Ectodermal cell (in vitro differentiated cells): ENCODE data around the gene AGPAT3.
A peak's percentile ranks its signal among the peaks of the same experiment; 100 is the strongest.

Experiments
- H3K27ac ChIP-seq: 2 replicates; pipeline ENCODE4 v1.7.0; 2013; ENCODE audit warnings: mild to moderate bottlenecking, low read depth, low read length; ENCODE audit not compliant: insufficient read depth, poor library complexity, severe bottlenecking
- H3K27me3 ChIP-seq: 2 replicates; pipeline ENCODE4 v1.7.0; 2013; ENCODE audit warnings: mild to moderate bottlenecking, low read length; ENCODE audit not compliant: insufficient read depth, control insufficient read depth, poor library complexity, severe bottlenecking
- H3K36me3 ChIP-seq: one replicate; pipeline ENCODE4 v1.7.0; 2013; ENCODE audit warnings: low read length; ENCODE audit not compliant: control insufficient read depth, insufficient read depth
- H3K4me1 ChIP-seq: one replicate; pipeline ENCODE4 v1.7.0; 2013; ENCODE audit warnings: low read length; ENCODE audit not compliant: control insufficient read depth, insufficient read depth
- H3K4me3 ChIP-seq: 2 replicates; pipeline ENCODE4 v1.7.0; 2013; ENCODE audit warnings: low read depth, low read length, control low read depth; ENCODE audit not compliant: insufficient read depth
- H3K9me3 ChIP-seq: 2 replicates; pipeline ENCODE4 v1.7.0; 2013; ENCODE audit warnings: mild to moderate bottlenecking, low read length, moderate library complexity; ENCODE audit not compliant: control insufficient read depth
- WGBS, 2 experiments: methylation state at CpG; one replicate each; pipeline ENCODE4 v1.1.7; 2013; ENCODE audit warnings: missing lambda C conversion rate in 2 of 2; 5-methylcytosine and 5-hydroxymethylcytosine counted together

Gene AGPAT3

GRCh38 chr21:43984905-43985689, 120.1 kb downstream of the AGPAT3 start:
- Histone ChIP-seq H3K36me3 (no peaks in the 10 kb centered on the region), H3K4me1 (peaks cover 5% of the 10 kb centered on the region), H3K27me3 (no peaks in the 10 kb centered on the region), H3K9me3 (no peaks in the 10 kb centered on the region), H3K4me3 (no peak overlapping the region), H3K27ac (no peak overlapping the region)
- 92 to 94% methylated on average over 31 of the region's 31 CpGs for WGBS, 2 experiments

- Histone ChIP-seq H3K27me3 (no peaks in the 10 kb centered on the region), H3K36me3 (no peaks in the 10 kb centered on the region), H3K27ac (no peak overlapping the region), H3K4me3 (peak overlapping the region; percentile 1), H3K9me3 (no peaks in the 10 kb centered on the region), H3K4me1 (peaks cover 5% of the 10 kb centered on the region)
- WGBS, 2 experiments: 37 to 43% methylated on average over 22 of the region's 22 CpGs
Observed at GRCh38 chr21:43985690-43986251, 120.7 kb downstream of the AGPAT3 start.

- Histone ChIP-seq H3K36me3 (no peaks in the 10 kb centered on the region), H3K27ac (no peak overlapping the region), H3K27me3 (no peaks in the 10 kb centered on the region), H3K9me3 (no peaks in the 10 kb centered on the region), H3K4me1 (peaks cover 5% of the 10 kb centered on the region), H3K4me3 (no peak overlapping the region)
- WGBS, 2 experiments: 94% methylated on average over 21 to 22 of the region's 22 CpGs
Observed at GRCh38 chr21:43986544-43987451, 121.8 kb downstream of the AGPAT3 start.

GRCh38 chr21:43987509-43987908, 122.5 kb downstream of the AGPAT3 start:
- Histone ChIP-seq H3K4me1 (peaks cover 5% of the 10 kb centered on the region), H3K27me3 (no peaks in the 10 kb centered on the region), H3K4me3 (no peak overlapping the region), H3K9me3 (no peaks in the 10 kb centered on the region), H3K27ac (no peak overlapping the region), H3K36me3 (no peaks in the 10 kb centered on the region)
- 93% methylated on average over 6 of the region's 6 CpGs for WGBS, 2 experiments

- Histone ChIP-seq H3K4me1 (peaks cover 5% of the 10 kb centered on the region), H3K27me3 (no peaks in the 10 kb centered on the region), H3K27ac (no peak overlapping the region), H3K4me3 (no peak overlapping the region), H3K36me3 (no peaks in the 10 kb centered on the region), H3K9me3 (no peaks in the 10 kb centered on the region)
- 94 to 96% methylated on average over 9 of the region's 9 CpGs for WGBS, 2 experiments
Observed at GRCh38 chr21:43988016-43988415, 123.0 kb downstream of the AGPAT3 start.

GRCh38 chr21:43988506-43989230, 123.6 kb downstream of the AGPAT3 start:
- H3K27me3 ChIP-seq: no peaks in the 10 kb centered on the region
- WGBS, 2 experiments: 92 to 94% methylated on average over 23 of the region's 23 CpGs
- no peak overlapping the region for H3K27ac ChIP-seq
- H3K9me3 ChIP-seq: no peaks in the 10 kb centered on the region
- no peaks in the 10 kb centered on the region for H3K36me3 ChIP-seq
- H3K4me1 ChIP-seq: peaks cover 5% of the 10 kb centered on the region
- H3K4me3 ChIP-seq: no peak overlapping the region

- Histone ChIP-seq H3K4me1 (peaks cover 5% of the 10 kb centered on the region), H3K4me3 (no peak overlapping the region), H3K27me3 (no peaks in the 10 kb centered on the region), H3K9me3 (no peaks in the 10 kb centered on the region), H3K36me3 (no peaks in the 10 kb centered on the region), H3K27ac (no peak overlapping the region)
- WGBS, 2 experiments: 94 to 95% methylated on average over 6 to 7 of the region's 7 CpGs
Observed at GRCh38 chr21:43989401-43989800, 124.4 kb downstream of the AGPAT3 start.

- H3K27me3 ChIP-seq: no peaks in the 10 kb centered on the region
- no peaks in the 10 kb centered on the region for H3K4me1 ChIP-seq
- no peaks in the 10 kb centered on the region for H3K9me3 ChIP-seq
- H3K27ac ChIP-seq: no peak overlapping the region
- 94% methylated on average over 33 of the region's 33 CpGs for WGBS, 2 experiments
- H3K4me3 ChIP-seq: no peak overlapping the region
- no peaks in the 10 kb centered on the region for H3K36me3 ChIP-seq
Observed at GRCh38 chr21:43991447-43991991, 126.5 kb downstream of the AGPAT3 start.

- H3K9me3 ChIP-seq: no peaks in the 10 kb centered on the region
- no peak overlapping the region for H3K27ac ChIP-seq
- no peaks in the 10 kb centered on the region for H3K4me1 ChIP-seq
- no peak overlapping the region for H3K4me3 ChIP-seq
- H3K27me3 ChIP-seq: no peaks in the 10 kb centered on the region
- H3K36me3 ChIP-seq: no peaks in the 10 kb centered on the region
- 94 to 97% methylated on average over 11 of the region's 11 CpGs for WGBS, 2 experiments
Observed at GRCh38 chr21:43992121-43992520, 127.1 kb downstream of the AGPAT3 start.
